ENCODE results near the gene ZNF653. TPM values are rescaled to one million over a fixed set of nuclear protein-coding genes. Genes with fewer than 3 reads are reported as not detected.

ZNF653 gene
- total and polyA plus RNA-seq, 9 of the 15 experiments (the other 6 are each of a cell fraction or from before 2014, with no cell fraction given) = 1.6 to 8.0 (median 4.2) TPM; not detected in 2

- DNase-seq (ENCODE audit: extremely low read depth in 1 of 4, low spot score in 3 of 4) (no peak), ATAC-seq (no peak), FAIRE-seq (no peak)
- ChIA-PET POLR2A (interaction anchor here (0.7 kb wide), 1 partner anchor 213 kb away, joined by 3 read pairs; no protein-coding TSS in a partner anchor), CTCF (ENCODE audit: low intra/inter-chr PET ratio) (interaction anchor here (0.5 kb wide), 1 partner anchor 67 kb away, joined by 5 read pairs; no protein-coding TSS in a partner anchor)
- Histone ChIP-seq H2AFZ (ENCODE audit: low read depth, low read length) (no peak overlapping the region), H4K20me1 (replicated peaks; ENCODE audit: control insufficient read depth, insufficient read depth, low read length) (peaks cover 9% of the 10 kb centered on the region; the same call in 1 of the 2 replicates), H3K79me2 (ENCODE audit: control insufficient read depth, insufficient read depth, low read length) (peaks cover 26% of the 10 kb centered on the region), H3K4me1 (replicated peaks in 1 of 2; ENCODE audit: control insufficient read depth in 2 of 2, insufficient read depth in 2 of 2, low read length in 2 of 2) (peaks cover 7 to 39% of the 10 kb centered on the region in 2 experiments; a peak in 4 of 5 replicates), H3K27ac (ENCODE audit: extremely low read depth, low read depth, low read length) (peak overlapping the region; percentile 35; the same call in 1 of the 3 replicates), H3K4me2 (ENCODE audit: insufficient read depth, low read length) (no peak overlapping the region), H3K4me3 (no peak overlapping the region), H3K9me3 (replicated peaks; ENCODE audit: control insufficient read depth, insufficient read depth, low read depth, low read length) (no peaks in the 10 kb centered on the region), H3K9ac (ENCODE audit: insufficient read depth in 1 of 2, low read depth in 2 of 2, low read length in 2 of 2) (no peak overlapping the region; a peak in 1 of 4 replicates), H3K27me3 (ENCODE audit: control insufficient read depth in 2 of 2, insufficient read depth in 2 of 2, low read length in 2 of 2) (no peaks in the 10 kb centered on the region), H3K9me1 (ENCODE audit: control insufficient read depth, insufficient read depth, low read length) (peaks cover 5% of the 10 kb centered on the region), H3K36me3 (ENCODE audit: control insufficient read depth, insufficient read depth, low read length) (peaks cover 50% of the 10 kb centered on the region; the same call in 2 of the 3 replicates)
- 81% methylated on average over 20 of the region's 20 CpGs for WGBS (ENCODE audit: insufficient coverage, low coverage, missing lambda C conversion rate)
- in situ Hi-C loops (cut with MboI) (no loop called here), intact Hi-C loops (cut with micrococcal nuclease) (loop anchor here (1.0 kb wide), 1 partner anchor 57 kb away; no protein-coding TSS in a partner anchor)
- BruUV-seq (replicated peaks) = no TSS peak
- TF ChIP-seq ZKSCAN8 (CRISPR knock-in tag; IDR thresholded peaks at IDR 0.05) = no peak
- no peak for TF ChIP-seq ASH1L (IDR thresholded peaks at IDR 0.05; ENCODE audit: borderline replicate concordance, low read depth, partially characterized antibody)
- TF ChIP-seq ZNF583 (CRISPR knock-in tag; IDR thresholded peaks at IDR 0.05) = no peak
- no peak for TF ChIP-seq SREBF1 (IDR thresholded peaks at IDR 0.05; ENCODE audit: borderline replicate concordance, low read depth, low read length)
- 0 out of 2 replicates have a peak, but pooled peaks have one; percentile 30 for TF ChIP-seq POLR2A (conservative IDR thresholded peaks at IDR 0.05)
- TF ChIP-seq PKNOX1 (IDR thresholded peaks at IDR 0.05) = peak; percentile 76
- TF ChIP-seq E2F5 (CRISPR knock-in tag; IDR thresholded peaks at IDR 0.05) = no peak
- no peak for TF ChIP-seq MBD1 (CRISPR knock-in tag; IDR thresholded peaks at IDR 0.05)
- no peak for TF ChIP-seq ZNF318 (IDR thresholded peaks at IDR 0.05; ENCODE audit: borderline replicate concordance in 1 of 2, low read depth in 1 of 2)
Observed at GRCh38 chr19:11552666-11553372, 47.2 kb upstream of the ZNF653 start.

All from K562 (cell line).